ENCODE data around the gene PTPN20.

The PTPN20 gene

DNA sequence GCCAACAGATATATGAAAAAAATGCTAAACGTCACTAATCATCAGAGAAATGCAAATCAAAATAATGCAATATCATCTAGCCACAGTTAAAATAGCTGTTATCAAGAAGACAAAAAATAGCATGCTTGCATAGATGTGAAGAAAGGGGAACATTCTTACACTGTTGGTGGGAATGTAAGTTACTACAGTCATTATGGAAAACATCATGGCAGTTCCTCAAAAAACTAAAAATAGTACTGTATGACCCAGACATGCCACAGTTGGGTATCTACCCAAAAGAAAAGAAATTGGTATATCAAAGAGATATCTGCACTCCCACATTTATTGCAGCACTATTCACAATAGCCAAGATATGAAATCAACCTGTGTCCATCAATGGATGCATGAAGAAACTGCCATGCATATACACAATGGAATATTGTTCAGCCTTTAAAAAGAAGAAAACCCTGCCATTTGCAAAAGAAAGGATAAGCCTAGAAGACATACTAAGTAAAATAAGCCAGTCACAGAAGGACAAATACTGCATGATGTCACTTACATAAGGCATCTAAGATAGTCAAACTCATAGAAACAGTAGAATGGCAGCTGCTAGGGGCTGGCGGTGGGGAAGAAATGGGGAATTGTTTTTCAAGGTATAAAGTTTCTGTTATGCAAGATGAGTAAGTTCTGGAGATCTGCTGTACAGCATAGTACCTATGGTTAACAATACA lies 107.0 kb downstream of the PTPN20 start:
- intact Hi-C loops (cut with DNase I), result no loop called here
- DNase-seq, result peak in 1 of 10 donors; percentile 8

DNA sequence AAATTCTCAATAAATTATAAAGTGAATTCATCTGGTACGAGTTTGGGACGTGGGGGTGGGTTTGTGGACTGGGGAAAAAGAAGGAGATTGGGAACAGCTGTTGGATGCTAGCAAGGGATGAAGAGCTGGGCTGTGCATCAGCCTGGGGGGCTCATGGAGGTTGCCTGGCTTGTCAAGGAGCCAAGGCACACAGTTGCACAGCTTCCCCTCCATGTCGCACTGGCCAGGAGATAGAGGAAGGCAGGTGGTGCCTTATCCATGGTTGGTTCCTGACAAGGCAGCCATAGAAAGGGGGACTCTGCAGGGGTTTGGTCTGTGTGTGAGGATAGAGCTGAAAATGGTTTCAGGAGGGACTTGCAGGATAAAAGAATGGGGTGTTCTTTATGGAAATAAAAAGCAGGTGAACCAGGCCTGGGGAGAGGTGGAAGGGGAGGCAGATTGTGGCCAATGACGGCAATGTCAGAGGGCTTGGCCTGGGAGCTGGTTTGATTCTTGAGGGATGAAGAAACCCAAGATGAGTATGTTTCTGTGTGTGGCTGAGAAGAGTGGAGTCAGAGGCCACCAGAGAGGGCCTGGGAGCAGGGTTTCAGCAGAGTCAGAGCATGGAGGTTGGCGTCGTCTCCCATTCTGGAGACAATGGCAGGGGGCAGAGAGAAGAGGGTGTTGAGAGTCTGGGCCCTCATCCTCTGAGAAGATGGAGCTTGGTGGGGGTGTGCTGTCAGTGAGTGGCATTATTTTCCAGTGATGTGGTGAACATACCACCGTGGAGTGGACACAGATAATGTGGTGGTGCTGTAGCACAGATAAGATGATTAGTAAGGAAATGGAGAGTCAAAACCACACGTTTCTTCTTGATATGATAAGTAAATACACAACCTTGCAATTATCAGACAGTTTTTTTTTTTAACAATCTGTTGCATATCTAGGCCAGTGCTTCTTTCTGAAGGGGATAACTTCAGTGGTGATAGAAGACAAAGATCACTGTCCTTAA lies 108.2 kb downstream of the PTPN20 start:
- intact Hi-C loops (cut with DNase I), result no loop called here
- DNase-seq, result peak in 1 of 10 donors; percentile 67

DNA sequence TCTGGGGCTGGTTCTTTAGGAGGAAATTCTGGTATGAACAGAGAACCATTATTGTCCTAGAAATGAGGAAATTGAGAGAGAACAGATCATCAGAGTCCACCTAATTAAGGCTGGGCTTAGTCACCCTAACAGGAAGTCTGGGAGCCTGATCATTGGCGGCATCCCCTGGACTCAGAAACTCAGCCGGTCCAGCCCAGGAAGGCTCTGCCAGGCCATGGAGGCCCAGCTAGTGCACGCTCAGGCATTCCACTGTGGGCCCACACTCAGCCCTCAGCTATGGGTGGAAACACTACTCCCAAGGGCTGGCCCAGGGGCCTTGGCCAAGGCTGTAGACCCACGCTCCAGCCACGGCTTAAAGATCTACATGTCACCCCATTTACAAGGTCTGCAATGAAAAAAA lies 109.2 kb downstream of the PTPN20 start:
- peak in 1 of 10 donors; percentile 63 for DNase-seq
- intact Hi-C loops (cut with DNase I), result no loop called here

DNA sequence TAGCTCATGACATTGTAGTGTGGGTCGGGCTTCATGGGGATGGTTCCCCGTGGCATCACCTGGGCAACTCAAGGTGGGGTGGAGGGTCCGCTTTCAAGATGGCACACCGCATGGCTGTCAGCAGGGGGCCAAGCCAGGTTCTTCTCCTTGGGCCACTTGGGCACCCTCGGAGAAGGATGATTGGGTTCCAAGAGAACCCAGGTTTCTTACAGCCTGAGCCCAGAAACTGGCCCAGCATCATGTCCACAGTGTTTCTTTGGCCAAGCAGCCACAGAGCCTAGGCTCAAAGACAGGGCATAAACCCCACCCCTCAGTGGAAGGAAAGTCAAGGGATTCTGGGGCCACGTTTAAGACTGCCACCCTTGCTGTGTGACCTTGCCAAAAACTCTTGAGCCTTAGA lies 110.6 kb downstream of the PTPN20 start:
- peak in 1 of 10 donors; percentile 32 for DNase-seq
- intact Hi-C loops (cut with DNase I), result no loop called here

DNA sequence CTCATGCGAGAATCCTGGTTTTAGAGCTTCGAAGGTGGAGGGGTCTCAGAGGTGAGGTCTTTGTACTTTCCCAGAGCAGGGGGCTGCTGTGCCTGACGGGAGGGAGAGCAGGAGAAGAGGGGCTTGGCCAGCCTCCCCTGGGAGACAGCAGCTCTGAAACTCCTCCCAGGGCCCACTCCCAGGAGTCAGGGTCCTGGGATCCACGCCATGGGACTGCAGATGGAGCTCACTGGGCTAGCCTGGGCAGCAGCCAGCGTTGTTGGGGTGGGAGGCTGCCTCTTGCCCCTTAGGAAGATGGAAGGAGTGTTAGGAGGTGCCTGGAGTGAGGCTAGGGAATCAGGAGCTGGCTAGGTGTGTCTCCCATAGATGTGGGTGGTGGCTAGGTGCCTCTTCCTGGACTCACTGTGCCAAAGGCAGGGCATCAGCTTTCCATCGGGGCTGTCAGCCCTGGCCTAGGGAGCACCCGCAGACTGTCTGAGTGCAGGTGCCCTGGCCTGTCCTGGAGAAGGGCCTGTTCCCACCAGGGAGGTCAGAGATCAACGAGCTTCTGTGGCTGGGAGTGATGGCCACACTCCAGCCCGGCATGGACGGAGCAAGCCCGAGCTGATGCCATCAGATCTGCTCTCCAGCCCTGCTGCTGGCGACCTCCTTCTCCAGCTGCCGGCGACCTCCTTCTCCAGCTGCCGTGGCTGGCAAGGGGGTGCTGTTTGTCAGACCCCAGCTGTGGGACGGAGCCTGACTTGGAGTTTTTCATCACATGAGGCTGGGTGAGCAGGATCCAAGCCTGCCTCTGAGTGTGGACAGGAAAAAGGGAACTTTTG lies 111.3 kb downstream of the PTPN20 start:
- peak in 2 of 10 donors; percentile 60 to 79 for DNase-seq
- intact Hi-C loops (cut with DNase I), result no loop called here

DNA sequence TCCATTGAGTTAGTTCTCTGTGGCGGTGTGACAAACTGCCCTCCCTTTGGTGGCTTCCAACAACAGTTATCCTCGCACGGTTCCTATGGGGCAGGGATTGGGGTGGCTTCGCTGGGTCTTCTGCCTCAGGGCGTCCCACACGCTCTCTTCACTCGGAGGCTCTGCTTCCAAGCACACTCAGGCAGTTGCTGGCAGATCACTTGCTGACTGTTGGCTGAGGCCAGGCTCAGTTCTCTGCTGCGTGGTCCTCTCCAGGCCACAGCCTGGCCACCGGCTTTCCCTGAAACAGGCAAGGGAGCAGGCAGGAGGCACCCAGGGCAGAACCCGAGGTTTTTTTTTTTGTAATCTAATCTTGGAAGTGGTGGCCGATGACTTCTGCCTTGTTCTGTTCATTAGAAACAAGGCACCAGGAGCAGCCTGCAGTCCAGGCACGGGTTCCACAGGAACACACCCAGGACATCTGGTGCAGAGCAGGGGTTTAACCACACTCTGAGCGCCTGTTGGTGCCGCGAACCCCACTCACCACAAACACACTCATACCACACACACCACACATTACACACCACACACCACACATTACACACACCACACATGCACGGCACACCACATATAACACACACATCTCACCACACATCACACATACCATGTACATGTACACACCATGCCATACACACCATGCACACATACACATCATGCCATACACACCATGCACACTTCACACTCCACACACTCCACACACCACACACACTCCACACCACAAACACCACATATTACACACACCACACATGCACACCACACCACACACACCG lies 112.2 kb downstream of the PTPN20 start:
- intact Hi-C loops (cut with DNase I), result loop anchor here (1.0 kb wide), 1 partner anchor 289 kb away; no protein-coding TSS in a partner anchor
- peak in 2 of 10 donors; percentile 46 to 61 for DNase-seq

DNA sequence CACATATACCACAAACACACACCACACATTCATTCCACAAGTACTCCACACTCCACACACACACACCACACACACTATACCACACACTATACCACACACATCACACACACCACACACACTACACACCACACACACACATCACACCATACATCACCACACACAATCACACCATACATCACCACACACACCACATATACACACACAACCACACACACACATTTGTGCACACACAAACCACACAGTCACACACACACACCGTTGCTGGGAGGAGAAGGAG lies 112.8 kb downstream of the PTPN20 start:
- DNase-seq, result peak in 1 of 10 donors; percentile 5
- intact Hi-C loops (cut with DNase I), result loop anchor here (1.0 kb wide), 1 partner anchor 288 kb away; no protein-coding TSS in a partner anchor

DNA sequence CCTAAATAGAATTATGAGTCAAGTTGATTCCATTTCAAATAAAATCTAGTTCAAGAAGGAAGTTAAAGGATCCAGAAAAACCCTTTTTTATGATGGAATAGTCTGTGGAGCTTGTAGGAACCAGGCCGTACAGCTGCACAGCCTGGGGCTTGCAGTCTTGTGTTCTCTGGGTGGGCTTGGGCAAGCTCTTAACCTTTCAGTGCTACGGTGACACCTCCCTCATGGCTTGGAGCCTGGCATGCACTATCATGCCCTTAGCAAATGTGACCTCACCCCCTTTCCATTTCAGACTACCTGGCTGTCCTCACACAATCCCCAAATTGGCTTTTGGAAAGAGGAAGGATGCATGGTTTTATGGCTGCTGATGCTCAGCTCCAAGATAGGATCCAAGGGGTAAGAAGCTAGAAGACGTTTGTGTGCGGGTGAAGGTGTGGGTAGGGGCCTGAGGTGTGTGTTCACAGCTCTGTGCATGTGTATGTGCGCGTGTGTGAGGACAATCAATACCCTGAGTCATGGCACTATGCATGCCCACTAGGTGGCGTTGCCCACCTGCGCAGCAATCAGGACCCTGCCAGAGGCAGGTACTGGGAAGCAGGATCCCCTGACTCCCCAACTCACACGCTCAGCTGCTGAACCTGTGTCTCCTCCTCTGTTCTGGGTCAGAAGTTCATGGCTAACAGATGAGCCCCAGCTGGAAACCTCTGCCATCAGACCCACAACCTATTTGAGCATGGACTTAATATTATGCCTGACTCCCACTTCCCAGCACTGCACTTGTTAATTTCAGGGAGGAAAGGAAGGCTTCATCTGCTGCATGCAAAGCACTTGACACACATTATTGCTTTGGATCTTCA lies 113.4 kb downstream of the PTPN20 start:
- DNase-seq, result peak; percentile 51 to 96 (median 78)
- intact Hi-C loops (cut with DNase I), result loop anchor here (1.0 kb wide), 1 partner anchor 288 kb away; no protein-coding TSS in a partner anchor

DNA sequence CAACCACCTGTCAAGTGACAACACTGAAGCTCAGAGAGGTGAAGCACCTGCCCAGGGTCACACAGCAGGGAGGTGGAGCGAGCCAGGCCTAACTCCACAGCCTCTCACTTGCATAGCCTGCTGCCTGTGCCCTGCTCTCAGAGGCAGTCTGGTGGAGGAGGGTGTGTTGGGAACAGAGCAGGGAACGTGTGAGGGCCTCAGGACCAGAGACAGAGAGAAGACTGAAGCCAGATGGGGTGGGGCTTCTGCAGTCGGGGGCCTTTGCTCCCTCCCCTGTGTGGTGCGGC lies 114.0 kb downstream of the PTPN20 start:
- intact Hi-C loops (cut with DNase I), result no loop called here
- DNase-seq, result peak in 1 of 10 donors; percentile 5

DNA sequence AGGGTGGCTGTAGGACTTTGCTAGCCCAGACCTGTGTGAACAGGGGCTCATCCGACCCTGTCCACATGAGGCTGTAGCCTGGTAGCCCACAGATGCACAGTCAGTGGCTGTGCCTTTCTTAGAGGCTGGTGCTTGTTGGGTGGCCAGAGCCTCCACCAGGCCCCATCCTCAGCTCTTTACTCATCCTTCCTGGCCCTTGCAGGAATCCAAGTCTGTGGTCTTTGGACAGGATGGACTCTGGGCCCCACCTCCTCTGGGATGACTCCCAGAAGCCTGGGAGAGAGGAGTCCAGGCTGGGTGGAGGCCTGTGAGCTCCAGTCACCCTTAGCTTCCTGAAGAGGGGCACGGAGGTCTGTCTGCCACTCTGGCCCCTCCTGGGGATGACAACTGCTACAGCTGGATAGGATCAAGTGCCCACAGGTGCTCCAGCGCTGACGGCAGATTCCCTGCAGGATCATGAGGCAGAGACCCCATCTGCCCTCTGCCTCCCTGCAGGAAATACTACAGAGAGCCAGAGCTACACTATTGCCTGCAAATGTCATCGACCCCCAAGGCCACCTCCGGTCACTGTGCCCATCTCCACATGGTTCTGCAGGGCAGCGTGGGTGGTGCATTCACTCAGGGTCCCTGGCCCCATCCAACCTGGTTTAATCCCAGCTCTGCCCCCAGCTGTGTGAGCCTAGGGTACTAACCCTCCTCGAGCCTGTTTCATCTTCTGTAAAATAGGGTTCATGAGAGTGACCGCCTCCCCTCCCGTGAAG lies 114.5 kb downstream of the PTPN20 start:
- peak in 3 of 10 donors; percentile 10 to 69 (median 62) for DNase-seq
- intact Hi-C loops (cut with DNase I), result no loop called here

DNA sequence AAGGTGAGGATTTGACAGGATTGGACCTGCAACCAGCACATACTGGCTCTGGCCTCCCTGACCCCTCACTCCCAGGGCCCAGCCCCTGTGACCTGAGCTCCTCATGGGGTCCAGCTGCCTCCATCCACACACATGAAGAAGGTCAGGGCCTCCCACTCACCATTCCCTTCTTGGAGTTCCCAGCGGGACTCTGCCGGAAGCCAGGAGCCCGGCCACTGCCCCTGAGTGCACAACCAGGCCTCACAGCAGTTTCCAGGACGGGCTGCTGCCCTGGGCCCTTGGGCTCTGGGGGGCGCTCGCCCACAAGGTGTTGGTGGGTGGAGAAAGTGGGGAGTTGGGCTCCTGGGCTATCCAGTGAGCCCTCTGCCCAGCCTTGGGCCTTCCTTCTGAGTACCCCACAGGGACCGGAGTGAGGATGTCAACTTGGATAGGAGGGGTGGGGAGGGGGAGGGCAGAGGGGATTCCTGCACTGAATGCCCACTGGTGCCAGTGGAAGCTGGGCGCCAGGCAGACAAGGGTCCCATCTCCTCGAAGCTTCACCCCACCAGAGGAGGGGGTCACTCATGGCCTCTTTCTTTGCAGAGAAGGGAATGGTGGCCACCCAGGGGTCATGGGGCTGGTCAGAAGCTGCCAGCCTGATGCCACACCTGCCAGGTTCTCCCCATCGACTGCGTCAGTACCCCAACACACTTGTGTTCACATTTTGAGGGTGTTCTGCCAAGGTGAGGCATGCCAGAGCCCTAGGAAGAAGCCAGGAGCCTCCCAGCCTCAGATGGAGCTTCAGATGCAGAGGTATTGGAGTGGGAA lies 115.3 kb downstream of the PTPN20 start:
- intact Hi-C loops (cut with DNase I), result no loop called here
- peak in 1 of 10 donors; percentile 57 for DNase-seq

DNA sequence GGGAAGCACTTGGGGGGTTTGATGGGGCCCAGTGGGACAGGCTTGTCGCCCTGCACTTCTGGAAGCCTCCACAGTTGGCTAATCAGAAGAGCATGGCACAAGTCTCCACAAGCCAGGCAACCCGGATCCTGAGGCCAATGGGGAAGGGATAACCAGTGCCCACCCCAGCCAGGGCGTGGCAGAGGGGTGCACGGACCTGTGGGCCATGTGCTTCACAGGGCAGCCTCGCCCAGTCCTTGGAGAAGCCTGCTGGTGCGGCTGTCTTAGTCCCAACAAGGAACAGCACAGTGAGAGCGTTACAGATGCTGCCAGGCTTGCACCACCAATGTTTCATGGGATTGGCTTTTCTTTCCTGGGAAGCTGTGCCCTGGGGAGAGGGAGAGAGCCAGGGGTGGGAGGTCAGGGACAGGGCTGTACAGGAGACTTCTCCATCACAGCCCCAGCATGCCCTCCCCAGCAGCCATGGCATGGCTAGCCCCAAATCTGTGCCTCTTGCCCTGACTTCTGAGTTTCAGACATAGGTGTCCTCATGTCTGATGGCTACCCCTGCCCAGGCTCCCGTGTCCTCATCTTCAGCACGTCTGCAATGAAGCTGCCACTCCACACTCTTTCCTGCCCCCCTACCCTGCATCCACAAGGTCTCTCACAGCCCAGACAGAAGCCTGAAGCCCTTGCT lies 116.0 kb downstream of the PTPN20 start:
- DNase-seq, result peak in 2 of 10 donors; percentile 2 to 70
- intact Hi-C loops (cut with DNase I), result no loop called here

DNA sequence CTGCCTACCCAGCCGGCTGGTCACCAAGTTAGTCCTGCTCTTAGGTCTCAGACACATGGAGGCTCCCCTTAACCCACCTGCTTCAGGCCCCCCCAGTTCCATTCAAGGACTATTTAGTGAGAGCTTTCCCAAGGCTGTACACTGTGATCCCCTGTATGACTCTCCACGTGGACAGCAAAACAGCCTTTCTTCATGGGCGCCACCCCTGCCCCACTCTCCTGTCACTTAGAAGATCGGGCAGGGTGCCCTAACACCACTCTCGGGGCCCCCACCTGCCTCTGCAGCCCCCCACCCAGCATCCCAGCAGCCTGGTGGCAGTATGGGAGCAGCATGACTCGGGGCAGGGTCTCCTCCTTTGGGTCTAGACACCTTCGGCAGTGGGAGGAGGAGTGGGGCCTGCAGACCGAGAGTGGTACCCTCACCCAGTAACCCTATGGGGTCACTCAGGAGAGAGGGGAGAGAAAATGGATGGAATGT lies 116.6 kb downstream of the PTPN20 start:
- DNase-seq, result peak in 2 of 10 donors; percentile 11 to 66
- intact Hi-C loops (cut with DNase I), result no loop called here

DNA sequence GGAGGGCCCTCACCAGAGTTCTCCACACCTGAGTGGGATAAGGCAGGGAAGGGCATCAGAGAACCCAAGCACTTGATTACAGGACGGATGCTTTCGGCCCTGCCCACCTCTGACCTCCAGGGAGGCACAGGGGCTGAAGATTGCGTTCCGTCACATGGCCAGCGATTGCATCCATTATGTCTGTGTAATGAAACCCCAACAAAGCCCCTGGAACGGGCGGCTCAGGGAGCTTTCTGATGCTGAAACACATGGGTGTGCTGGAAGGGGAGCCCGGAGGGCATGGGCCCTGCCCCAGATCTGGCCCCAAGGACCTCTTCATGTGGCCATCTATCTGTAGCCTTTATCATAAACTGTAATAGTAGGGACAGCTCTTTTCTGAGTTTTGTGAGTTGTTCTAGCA lies 117.2 kb downstream of the PTPN20 start:
- intact Hi-C loops (cut with DNase I), result no loop called here
- peak in 2 of 10 donors; percentile 7 to 68 for DNase-seq

DNA sequence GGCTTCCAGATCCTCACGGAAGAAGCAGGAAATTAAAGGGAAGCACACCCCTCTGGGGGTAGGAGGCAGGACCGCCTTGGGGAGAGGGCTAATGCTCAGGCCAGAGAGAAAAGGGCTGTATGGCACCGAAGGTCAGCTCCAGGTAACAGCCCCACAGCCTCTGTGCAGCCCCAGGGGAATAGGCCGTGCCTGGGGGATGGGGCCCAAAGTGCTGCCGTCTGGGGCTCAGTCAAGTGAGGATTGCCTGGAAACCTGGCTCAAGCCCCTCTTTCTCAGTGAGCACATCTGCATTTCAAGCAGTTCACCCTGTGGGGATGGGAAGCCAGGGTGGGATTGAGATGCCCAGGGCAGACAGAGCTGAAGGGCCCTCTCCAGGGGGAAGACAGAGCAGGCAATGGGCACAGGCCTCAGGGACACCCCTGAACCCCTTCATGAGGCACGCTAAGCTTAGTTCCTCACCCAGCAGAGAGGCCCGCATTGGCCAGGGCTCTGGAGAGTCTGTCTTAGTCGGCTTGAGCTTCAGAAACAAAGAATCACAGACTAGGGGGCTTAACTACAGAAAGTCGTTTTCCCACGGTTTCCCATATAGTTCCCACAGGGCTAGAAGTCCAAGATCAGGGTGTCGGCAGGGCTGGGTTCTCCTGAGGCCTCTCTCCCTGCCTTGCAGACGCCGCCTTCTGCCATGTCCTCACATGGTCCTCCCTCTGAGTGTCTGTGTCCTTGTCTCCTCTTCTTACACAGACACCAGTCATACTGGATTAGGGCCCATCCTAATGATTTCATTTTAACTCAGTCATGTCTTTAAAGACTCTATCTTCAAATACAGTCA lies 118.2 kb downstream of the PTPN20 start:
- intact Hi-C loops (cut with DNase I), result no loop called here

More for the DNA sequence above, 118.2 kb downstream of the PTPN20 start:
- peak in 2 of 10 donors; percentile 13 to 74 for DNase-seq
